NK-92 treated with Interleukin-12 subunit alpha and Interleukin-12 subunit beta, amount 100 ng/mL, for 24 hours (cell line): Measurements from ENCODE around the gene KCNA2.

Experiments
- DNase-seq: peaks from one replicate; lab custom pipeline; 2025; lab: John Stamatoyannopoulos, UW

KCNA2 gene

DNA sequence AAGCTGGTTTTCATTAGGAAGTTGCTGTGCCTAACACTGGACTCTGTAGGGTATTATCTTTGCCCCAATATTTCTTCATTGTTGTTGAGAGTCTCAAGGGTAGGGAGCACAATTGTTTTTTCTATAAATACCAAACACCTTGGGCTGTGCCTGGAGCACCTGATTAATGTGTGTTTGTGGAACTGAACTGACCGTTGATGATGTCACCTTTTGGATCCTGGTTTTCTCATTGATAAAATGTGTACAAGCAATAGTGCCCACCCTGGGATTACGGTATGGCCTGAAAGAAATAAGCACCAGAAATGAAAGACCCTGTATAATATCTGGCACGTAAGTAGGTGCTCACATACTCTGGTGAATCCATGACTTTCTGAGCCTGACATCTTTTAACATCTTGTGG is 39.3 kb downstream of the KCNA2 start:
- no peak for DNase-seq

DNA sequence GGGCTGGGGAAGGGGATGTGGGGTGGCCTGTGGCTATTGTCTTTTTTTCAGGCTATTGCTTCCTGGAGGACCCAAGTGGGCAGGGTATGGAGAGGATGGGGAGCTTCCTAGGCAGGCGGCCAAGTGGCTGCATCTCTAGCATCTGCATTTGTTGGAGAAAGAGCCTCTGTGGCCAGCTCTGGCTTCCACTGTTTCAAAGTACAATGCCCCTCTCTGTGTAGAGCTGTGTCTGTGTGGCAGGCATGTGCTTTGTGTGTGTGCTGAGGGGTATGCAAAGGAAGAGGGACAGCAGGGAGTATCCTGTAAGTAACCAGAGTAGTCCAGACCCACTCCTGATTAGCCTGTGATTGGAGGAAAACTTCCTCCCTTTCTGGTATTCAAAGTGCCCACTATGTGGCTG is 40.6 kb downstream of the KCNA2 start:
- no peak for DNase-seq

DNA sequence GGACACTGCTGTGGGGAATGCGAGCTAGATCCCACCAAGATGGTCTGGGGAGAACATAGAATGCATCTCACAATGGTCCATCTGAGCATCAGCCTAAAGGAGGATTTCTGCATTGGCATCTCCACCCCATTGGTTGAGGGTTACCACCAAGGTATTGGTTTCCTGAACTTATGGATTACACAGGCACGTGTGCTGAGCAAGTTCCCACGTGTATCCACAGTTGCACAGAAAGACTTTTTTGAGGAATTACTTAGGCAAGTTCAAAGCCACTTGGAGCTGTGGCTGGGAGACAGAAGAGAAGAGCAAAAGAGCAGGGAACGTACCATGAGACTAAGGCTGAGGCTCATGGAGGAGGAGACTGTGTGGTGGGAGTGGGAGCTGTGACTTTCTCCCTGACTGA is 43.1 kb downstream of the KCNA2 start:
- DNase-seq: no peak

DNA sequence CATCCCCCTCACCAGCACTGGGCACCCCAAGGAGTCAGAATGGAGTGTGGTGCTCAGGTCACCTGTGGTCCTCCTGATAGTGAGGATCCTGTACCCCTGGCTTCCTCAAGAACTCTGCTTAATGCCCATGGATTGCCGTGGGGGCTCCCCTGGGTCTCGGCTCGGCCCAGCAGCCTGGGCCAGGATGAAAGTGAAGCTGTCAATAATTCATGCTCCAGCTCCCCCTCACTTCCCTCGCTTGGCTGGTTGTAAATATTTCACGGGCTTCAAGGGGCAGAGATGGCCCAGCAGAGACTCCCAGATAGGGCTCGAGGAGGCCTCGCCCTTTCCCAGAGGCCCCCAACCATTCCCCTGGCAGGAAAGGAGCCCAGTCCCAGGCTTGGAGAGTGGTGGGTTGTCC is 44.6 kb downstream of the KCNA2 start:
- DNase-seq: no peak

GRCh38 chr1:110559157-110559556 is 47.0 kb downstream of the KCNA2 start:
- peak; percentile 43 for DNase-seq

- no peak for DNase-seq
Observed at GRCh38 chr1:110557481-110557880, 48.7 kb downstream of the KCNA2 start.

GRCh38 chr1:110556471-110556807 is 49.7 kb downstream of the KCNA2 start:
- no peak for DNase-seq

- no peak for DNase-seq
Observed at GRCh38 chr1:110555807-110556470, 50.2 kb downstream of the KCNA2 start.

GRCh38 chr1:110554871-110555801 is 51.0 kb downstream of the KCNA2 start:
- DNase-seq: no peak

GRCh38 chr1:110551278-110551809 is 54.8 kb downstream of the KCNA2 start:
- no peak for DNase-seq

GRCh38 chr1:110549831-110550230 is 56.3 kb downstream of the KCNA2 start:
- DNase-seq: no peak

DNA sequence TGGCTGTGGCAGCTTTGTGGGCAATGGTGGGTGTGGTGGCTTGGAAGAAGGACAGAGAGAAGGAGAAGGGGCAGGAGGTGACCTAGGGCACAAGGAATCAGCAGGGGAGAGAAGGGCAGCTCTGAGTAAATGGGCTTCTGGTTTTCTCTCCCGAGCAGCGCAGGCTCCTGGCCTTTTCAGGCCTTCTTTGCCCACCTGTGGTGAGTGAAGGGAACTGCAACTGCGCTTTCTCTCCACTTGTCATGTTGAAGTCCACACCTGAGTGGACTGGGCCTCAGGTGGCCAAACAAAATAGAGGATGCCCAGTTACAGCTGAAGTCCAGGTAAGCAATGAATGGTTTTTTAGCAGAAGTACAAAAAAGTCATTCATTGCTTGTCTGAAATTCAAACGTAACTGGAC is 57.8 kb downstream of the KCNA2 start:
- DNase-seq: no peak

DNA sequence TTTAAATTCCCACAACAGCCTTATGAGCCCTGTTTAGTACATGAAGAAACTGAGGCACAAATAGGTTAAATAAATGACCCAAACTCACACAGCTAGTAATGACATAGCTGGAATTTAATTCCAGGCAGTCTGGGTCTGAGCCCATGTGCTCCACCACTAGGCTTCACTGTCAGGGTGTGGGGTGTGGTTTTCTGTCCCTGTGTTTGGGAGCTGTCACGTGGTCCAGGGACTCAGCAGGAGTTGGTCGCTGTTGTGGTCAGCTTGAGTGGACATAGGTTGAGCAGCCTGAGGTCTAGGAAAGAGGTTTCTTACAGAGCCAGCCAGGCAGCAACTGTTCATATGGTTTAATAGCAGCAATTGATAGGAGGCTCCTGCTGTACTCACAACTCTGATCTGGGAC is 59.1 kb downstream of the KCNA2 start:
- no peak for DNase-seq

DNA sequence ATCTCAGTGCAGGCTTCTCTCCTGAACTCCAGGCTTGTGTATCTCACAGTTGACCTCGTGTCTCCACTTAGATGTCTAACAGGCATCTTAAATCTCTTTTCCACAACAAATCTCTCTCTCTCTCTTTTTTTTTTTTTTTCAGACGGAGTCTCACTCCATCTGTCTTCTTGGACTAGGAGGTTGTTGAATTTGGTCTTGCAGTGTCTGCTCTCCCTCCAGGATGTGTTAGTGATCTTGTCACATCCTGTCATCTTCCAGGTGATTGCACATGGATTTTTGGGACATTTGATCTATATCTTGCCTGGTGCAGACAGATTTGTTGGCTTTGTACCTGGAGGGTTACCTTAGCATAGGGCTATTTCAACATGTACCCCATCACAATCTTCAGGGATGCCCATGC is 60.7 kb downstream of the KCNA2 start:
- no peak for DNase-seq

DNA sequence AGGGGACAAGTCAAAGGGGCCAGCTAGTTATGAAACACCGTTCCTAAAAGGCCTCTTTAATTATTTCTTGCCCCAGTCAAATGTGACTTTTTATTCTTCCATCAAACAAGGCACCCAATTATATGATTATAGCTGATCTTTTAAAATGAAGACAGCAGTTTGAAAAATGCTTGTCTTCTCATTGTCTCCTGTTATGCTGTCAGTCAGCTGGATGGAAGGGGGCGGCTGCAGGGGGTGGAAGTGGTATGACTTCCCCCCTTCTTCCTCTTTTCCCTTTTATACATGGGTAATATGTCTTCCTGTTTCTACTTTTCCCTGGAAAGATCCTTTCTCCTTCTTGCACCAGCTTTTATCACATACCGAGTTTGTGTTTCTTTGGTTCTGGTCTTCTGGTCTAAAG is 61.4 kb downstream of the KCNA2 start:
- no peak for DNase-seq
